ENCODE measurements around the gene SYCP3. TPM values are rescaled to one million over a fixed set of nuclear protein-coding genes. Genes with fewer than 3 reads are reported as not detected.

The SYCP3 gene
- total and polyA plus RNA-seq, 2 of the 13 experiments (the other 11 are each of a cell fraction or from before 2014, with no cell fraction given), result not detected

- TF ChIP-seq SMAD9 (CRISPR knock-in tag; IDR thresholded peaks at IDR 0.05) (no peak), ZMYM4 (CRISPR knock-in tag; IDR thresholded peaks at IDR 0.05) (no peak), ZNF30 (CRISPR knock-in tag; IDR thresholded peaks at IDR 0.05) (no peak), MYPOP (CRISPR knock-in tag; IDR thresholded peaks at IDR 0.05) (no peak), PHF20 (CRISPR knock-in tag; IDR thresholded peaks at IDR 0.05) (no peak), PAX8 (CRISPR knock-in tag; IDR thresholded peaks at IDR 0.05; ENCODE audit: borderline replicate concordance) (no peak), PAF1 (CRISPR knock-in tag; IDR thresholded peaks at IDR 0.05) (no peak), UBTF (CRISPR knock-in tag; IDR thresholded peaks at IDR 0.05) (no peak), THAP7 (CRISPR knock-in tag; IDR thresholded peaks at IDR 0.05) (no peak), KMT2B (CRISPR knock-in tag; IDR thresholded peaks at IDR 0.05) (no peak), ZFP36 (IDR thresholded peaks at IDR 0.05; ENCODE audit: borderline replicate concordance, low read depth, low read length, partially characterized antibody) (no peak), DR1 (CRISPR knock-in tag; IDR thresholded peaks at IDR 0.05) (no peak), NCOA2 (CRISPR knock-in tag; IDR thresholded peaks at IDR 0.05) (no peak), MIER2 (CRISPR knock-in tag; IDR thresholded peaks at IDR 0.05) (no peak), REXO4 (CRISPR knock-in tag; IDR thresholded peaks at IDR 0.05; ENCODE audit: borderline replicate concordance) (no peak), PAWR (CRISPR knock-in tag; IDR thresholded peaks at IDR 0.05; ENCODE audit: borderline replicate concordance) (no peak), SATB2 (CRISPR knock-in tag; IDR thresholded peaks at IDR 0.05) (no peak), ZNF234 (CRISPR knock-in tag; conservative IDR thresholded peaks at IDR 0.05) (no peak)
- in situ Hi-C loops (cut with HindIII; ENCODE audit: extremely low pct_ligation_motif_present, low pct_unique_long_range_greater_than_20kb) (no loop called here), intact Hi-C loops (cut with micrococcal nuclease; ENCODE audit: unreplicated experiment) (no loop called here)
- no TSS peak for BruUV-seq (replicated peaks)
- DNase-seq (ENCODE audit: low spot score), result no peak
- Histone ChIP-seq H3K36me3 (replicated peaks in 1 of 2; ENCODE audit: control insufficient read depth in 1 of 2, insufficient read depth in 2 of 2, low read length in 2 of 2) (peaks cover 15 to 43% of the 10 kb centered on the region in 2 experiments), H3K27me3 (ENCODE audit: control insufficient read depth in 1 of 2, insufficient read depth in 2 of 2, low read length in 2 of 2) (no peaks in the 10 kb centered on the region), H3K4me1 (ENCODE audit: insufficient read depth, low read length) (peaks cover 5% of the 10 kb centered on the region; the same call in 1 of the 2 replicates), H3K79me2 (ENCODE audit: insufficient read depth, low read length) (no peaks in the 10 kb centered on the region), H3K4me2 (ENCODE audit: low read depth, low read length) (no peak overlapping the region), H3K27ac (ENCODE audit: extremely low read length, insufficient read depth, low read length) (no peak overlapping the region), H3K9ac (ENCODE audit: insufficient read depth, low read depth, low read length) (no peak overlapping the region), H4K20me1 (ENCODE audit: insufficient read depth, low read length) (no peaks in the 10 kb centered on the region), H3K9me3 (ENCODE audit: low read length) (no peaks in the 10 kb centered on the region), H3K4me3 (replicated peaks in 1 of 3; ENCODE audit: insufficient read depth in 1 of 3, low read depth in 2 of 3, low read length in 3 of 3) (no peak overlapping the region), H2AFZ (ENCODE audit: low read length) (no peak overlapping the region)
- FAIRE-seq, result no peak
- 94% methylated on average over 1 of the region's 1 CpG for WGBS (ENCODE audit: low lambda C conversion rate)
- ChIA-PET CTCF (ENCODE audit: low intra/inter-chr PET ratio, low total read pairs) (no interaction called here), POLR2A (interaction anchor here (0.9 kb wide), 1 partner anchor 131 kb away, joined by 3 read pairs; no protein-coding TSS in a partner anchor)
- ATAC-seq, result no peak
Measured at GRCh38 chr12:101746661-101747060, 7.4 kb upstream of the SYCP3 start.
